Breast epithelium (tissue), 3 donors: ENCODE data around the gene MDM1.

Source experiments
- POLR2A ChIP-seq: fragments of 450-650 bp; IDR thresholded peaks from one replicate; pipeline ENCODE4 v1.6.1; 2016; ENCODE audit warnings: antibody characterized with exemption, mild to moderate bottlenecking, moderate library complexity
- POLR2AphosphoS5 ChIP-seq, 3 donors: sonication (generic); formaldehyde crosslinking; IDR thresholded peaks; one replicate each; pipeline ENCODE4 v1.6.1; 2017; ENCODE audit warnings: antibody characterized with exemption in 3 of 3
- TF ChIP-seq, protein P1 (sequence below), 3 donors: fragments of 450-650 bp; IDR thresholded peaks; one replicate each; pipeline ENCODE4 v1.5.1; 2016 to 2017; ENCODE audit warnings: antibody characterized with exemption in 3 of 3, mild to moderate bottlenecking in 3 of 3, moderate library complexity in 3 of 3

DNA sequence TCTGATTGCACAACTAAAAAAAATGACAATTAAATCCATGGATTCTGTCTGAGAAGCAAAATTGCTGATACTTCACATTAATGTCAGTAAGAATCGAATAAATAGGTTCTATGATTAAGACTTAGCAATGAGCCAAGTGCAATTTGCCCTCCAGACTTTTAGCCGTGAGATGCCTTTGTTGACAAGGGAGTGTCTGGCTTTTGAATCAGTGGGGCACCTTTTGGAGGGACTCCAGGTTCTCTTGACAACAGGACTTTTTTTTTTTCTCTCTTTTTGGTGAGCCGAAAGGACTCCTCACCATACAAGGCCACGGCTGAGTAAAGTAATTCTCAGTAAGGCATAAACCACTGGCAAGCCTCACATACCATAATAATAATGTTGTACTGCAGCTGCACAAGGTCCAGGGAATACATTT, 4.7 kb upstream of the MDM1 start:
- TF ChIP-seq, protein P1, sequence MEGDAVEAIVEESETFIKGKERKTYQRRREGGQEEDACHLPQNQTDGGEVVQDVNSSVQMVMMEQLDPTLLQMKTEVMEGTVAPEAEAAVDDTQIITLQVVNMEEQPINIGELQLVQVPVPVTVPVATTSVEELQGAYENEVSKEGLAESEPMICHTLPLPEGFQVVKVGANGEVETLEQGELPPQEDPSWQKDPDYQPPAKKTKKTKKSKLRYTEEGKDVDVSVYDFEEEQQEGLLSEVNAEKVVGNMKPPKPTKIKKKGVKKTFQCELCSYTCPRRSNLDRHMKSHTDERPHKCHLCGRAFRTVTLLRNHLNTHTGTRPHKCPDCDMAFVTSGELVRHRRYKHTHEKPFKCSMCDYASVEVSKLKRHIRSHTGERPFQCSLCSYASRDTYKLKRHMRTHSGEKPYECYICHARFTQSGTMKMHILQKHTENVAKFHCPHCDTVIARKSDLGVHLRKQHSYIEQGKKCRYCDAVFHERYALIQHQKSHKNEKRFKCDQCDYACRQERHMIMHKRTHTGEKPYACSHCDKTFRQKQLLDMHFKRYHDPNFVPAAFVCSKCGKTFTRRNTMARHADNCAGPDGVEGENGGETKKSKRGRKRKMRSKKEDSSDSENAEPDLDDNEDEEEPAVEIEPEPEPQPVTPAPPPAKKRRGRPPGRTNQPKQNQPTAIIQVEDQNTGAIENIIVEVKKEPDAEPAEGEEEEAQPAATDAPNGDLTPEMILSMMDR (IDR thresholded peaks at IDR 0.05) = no peak
- no peak for TF ChIP-seq POLR2A
- TF ChIP-seq POLR2AphosphoS5 (IDR thresholded peaks at IDR 0.05) = no peak
